Measurements from ENCODE around the gene VSTM4.

DNA sequence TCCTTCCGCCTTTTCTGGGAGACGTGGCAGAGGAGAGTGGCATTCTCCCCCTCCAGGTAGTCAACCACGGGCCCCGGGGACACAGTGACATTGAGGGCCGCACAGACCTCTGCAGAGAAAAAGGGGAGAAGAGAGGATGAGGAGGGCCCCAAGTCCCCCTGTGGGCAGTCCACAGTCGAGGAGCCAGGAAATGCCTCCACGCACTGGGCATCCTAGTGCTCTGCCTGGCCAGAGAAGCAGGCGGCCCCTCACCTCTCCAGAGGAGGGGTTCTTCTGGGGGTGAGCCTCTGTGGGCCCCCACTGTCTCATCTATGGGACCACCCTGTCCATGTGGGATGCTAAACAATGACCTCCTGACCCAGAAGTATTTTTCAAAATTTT, 7.4 kb downstream of the VSTM4 start:
- no peak for TF ChIP-seq EZH2phosphoT487 (IDR thresholded peaks at IDR 0.05; ENCODE audit: borderline replicate concordance)
- TF ChIP-seq, protein P1, sequence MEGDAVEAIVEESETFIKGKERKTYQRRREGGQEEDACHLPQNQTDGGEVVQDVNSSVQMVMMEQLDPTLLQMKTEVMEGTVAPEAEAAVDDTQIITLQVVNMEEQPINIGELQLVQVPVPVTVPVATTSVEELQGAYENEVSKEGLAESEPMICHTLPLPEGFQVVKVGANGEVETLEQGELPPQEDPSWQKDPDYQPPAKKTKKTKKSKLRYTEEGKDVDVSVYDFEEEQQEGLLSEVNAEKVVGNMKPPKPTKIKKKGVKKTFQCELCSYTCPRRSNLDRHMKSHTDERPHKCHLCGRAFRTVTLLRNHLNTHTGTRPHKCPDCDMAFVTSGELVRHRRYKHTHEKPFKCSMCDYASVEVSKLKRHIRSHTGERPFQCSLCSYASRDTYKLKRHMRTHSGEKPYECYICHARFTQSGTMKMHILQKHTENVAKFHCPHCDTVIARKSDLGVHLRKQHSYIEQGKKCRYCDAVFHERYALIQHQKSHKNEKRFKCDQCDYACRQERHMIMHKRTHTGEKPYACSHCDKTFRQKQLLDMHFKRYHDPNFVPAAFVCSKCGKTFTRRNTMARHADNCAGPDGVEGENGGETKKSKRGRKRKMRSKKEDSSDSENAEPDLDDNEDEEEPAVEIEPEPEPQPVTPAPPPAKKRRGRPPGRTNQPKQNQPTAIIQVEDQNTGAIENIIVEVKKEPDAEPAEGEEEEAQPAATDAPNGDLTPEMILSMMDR (conservative IDR thresholded peaks at IDR 0.05; ENCODE audit: low read length): no peak

Measured in Loucy (cell line).